ELR (cell line): ENCODE results near the gene ZBED4.
"Not testable (repeated sequence)": the region's sequence is repeated elsewhere in the genome, so short reads cannot be mapped to it uniquely, and the experiment has no call there.

Experiments used
- DNase-seq: peaks from one replicate; pipeline ENCODE4 v3.0.0-alpha.2; 2015; ENCODE audit warnings: low read depth

Gene ZBED4, protein sequence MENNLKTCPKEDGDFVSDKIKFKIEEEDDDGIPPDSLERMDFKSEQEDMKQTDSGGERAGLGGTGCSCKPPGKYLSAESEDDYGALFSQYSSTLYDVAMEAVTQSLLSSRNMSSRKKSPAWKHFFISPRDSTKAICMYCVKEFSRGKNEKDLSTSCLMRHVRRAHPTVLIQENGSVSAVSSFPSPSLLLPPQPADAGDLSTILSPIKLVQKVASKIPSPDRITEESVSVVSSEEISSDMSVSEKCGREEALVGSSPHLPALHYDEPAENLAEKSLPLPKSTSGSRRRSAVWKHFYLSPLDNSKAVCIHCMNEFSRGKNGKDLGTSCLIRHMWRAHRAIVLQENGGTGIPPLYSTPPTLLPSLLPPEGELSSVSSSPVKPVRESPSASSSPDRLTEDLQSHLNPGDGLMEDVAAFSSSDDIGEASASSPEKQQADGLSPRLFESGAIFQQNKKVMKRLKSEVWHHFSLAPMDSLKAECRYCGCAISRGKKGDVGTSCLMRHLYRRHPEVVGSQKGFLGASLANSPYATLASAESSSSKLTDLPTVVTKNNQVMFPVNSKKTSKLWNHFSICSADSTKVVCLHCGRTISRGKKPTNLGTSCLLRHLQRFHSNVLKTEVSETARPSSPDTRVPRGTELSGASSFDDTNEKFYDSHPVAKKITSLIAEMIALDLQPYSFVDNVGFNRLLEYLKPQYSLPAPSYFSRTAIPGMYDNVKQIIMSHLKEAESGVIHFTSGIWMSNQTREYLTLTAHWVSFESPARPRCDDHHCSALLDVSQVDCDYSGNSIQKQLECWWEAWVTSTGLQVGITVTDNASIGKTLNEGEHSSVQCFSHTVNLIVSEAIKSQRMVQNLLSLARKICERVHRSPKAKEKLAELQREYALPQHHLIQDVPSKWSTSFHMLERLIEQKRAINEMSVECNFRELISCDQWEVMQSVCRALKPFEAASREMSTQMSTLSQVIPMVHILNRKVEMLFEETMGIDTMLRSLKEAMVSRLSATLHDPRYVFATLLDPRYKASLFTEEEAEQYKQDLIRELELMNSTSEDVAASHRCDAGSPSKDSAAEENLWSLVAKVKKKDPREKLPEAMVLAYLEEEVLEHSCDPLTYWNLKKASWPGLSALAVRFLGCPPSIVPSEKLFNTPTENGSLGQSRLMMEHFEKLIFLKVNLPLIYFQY

DNA sequence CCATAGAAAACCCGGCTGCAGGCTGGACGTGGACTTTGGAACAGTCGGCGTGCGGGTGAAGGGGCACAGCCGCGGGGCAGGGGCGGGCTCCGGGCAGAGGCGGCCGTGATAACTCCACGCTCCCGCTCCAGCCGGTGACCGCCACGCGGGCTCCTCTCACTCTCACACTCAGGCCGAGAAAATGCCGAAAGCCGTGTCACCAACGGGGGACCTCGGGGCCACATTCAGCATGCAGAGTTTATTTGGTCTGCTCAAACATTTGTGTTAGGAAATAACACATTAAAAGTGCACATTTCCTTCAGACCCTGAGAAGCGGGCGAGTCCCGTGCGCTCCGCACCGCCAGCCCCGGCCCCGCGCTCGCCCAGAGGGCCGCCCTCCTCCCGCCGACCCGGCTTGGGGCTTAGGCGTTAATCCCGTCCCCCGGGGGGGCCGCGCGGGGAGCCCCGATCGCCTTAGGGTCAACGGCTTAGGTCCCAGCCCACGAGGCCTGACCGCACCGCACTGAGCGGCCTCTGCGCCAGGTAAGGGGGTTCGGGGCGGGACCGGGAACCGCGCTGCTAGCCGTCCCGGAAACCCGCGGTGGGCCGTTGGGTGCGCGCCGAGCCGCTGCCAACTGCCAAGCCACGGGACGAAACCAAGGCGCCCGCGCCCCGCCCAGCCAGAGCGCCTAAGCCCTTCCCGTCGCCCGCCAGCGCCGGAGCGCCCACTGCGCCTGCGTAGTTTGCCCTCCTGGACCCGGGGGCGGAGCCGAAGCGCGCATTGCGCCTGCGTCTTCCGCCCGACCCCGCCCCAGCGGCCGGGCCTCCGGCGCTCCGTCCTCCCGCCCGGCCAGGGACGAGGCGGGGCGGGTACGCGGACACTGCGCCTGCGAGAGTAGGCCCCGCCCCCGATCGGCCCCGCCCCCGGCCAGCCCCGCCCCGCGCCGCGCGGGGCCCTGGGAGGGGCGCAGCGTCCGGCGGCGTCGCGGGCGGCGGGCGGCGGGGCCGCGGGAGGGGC, at the start of gene ZBED4:
Gene ZBED4 (plus strand): TSS at position 947 of the 997 bp plus-strand sequence. CDS start 29,819 bp downstream, outside the sequence.
- DNase-seq: peak; percentile 96

DNA sequence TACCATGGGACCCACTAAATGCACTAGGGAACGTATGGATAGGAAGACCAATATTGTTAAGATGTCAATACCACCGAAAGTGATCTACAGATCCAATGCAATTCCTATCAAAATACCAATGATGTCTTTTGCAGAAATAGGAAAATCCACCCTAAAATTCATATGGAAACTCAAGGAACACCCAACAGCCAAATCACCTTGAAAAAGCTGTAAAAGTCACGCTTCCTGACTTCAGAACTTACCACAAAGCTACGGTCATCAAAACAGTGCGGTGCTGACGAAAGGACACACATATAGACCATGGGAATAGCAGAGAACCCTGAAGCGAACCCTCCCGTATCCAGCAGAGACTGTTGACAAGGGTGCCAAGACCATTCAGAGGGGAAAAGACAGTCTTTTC, 46.5 kb upstream of the ZBED4 start:
- DNase-seq: no peak

DNA sequence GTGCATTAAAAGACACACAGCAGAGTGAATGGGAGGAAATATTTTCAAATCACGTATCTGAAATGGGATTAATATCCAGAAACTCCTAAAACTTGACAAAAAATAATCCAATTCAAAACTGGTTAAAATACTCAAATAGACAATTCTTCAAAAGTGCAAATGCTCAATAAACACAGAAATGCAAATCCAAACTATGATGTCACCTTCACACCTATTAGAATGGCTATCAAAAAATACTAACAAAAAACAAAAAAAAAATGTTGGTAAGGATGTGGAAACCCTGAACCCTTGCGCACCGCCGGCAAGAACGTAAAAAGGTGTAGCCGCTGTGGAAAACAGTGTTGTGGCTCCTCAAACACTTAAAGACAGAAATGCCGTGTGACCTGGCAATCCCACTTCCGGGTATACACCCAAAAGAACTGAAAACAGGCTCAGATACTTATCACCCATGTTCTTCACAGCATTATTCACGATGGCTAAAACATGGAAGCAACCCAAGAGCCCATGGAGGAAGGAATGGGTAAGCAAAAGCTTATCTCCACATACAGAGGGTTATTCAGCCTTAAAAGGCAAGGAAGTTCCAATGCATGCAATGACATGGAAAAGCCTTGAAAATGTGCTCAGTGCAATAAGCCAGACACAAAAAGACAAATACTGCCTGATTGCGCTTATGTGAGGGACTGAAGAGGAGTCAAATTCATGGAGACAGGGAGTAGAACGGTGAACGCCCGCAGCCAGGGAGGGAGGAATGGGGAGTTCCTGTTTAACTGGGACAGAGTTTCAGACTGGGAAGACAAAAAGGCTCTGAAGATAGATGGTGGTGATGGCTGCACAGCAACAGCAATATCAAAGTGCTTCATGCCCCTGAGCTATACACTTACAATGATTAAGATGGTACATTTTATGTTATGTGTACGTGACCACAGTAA, 45.6 kb upstream of the ZBED4 start:
- no peak for DNase-seq

DNA sequence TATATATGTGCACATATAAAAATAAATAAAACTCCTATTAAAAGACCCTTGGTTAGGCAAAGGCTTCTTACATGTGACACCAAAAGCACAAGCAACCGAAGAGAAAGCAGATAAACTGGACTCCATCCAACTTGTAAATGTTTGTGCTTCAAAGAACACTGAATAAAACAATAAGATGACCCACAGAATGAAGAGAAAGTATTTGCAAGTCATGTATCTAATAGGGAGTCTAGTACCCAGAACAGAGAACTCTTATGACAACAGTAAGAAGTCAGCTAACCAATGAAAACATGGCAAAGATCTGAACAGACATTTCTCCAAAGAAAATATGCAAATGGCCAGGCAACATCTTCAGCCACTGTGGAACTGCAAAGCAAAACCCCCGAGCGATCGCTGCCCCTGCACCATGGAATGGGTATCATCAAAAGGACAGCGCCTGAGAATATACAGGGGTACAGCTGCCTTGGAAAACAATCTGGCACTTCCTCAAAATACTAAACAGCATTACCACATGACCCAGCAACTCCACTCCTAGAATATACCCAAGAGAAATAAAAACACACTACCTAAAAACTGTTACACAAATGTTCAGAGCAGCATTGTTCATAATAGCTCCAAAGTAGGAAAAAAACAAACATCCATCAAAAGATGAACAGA, 43.2 kb upstream of the ZBED4 start:
- no peak for DNase-seq

DNA sequence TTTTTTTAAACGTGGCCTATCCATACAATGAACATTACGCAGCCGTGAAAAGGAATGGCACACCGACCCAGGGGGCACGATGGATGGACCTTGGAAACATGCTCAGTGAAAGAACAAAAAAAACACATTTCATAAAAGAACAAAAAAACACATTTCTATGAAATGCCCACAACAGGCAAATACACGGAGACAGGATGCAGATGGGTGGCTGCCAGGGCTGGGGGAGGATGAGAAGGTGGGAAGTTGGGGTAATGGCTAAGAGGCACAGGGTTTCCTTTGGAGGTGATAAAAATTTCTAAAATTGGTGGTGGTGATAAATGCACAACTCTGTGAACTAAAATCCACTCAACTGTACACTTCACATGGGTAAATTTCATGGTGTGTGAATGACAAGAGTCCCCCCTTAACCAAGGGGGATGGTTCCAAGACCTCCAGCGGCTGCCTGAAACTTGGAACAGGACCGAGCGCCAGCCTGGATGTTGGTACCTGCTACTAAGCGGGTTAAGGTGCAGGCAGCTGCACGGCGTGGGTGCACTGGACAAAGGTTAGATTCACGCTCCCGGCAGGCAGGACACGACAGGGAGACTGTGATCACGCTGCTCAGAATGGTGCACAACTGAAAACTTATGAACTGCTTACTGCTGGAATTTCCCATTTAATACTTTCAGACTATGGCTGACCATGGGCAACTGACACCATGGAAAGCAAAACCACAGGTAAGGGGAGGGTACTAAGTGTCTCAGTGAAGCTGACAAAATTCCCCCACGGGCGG, 42.4 kb upstream of the ZBED4 start:
- no peak for DNase-seq

DNA sequence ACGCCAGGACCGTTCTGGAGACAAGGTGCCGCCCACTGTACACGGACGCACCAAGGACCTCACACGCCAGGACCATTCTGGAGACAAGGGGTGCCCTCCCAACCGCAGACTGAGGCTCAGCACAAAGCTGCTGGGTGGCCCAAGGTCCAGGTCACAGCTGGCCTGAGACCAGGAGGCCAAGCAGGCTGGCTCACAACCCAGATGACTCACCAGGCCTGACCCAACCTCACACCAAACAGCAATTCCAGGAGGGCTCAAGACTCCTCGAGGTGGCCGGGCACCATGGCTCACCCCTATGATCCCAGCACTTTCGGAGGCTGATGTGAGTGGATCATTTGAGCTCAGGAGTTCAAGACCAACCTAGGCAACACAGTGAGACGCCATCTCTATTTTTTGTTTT, 40.8 kb upstream of the ZBED4 start:
- DNase-seq: peak; percentile 51

DNA sequence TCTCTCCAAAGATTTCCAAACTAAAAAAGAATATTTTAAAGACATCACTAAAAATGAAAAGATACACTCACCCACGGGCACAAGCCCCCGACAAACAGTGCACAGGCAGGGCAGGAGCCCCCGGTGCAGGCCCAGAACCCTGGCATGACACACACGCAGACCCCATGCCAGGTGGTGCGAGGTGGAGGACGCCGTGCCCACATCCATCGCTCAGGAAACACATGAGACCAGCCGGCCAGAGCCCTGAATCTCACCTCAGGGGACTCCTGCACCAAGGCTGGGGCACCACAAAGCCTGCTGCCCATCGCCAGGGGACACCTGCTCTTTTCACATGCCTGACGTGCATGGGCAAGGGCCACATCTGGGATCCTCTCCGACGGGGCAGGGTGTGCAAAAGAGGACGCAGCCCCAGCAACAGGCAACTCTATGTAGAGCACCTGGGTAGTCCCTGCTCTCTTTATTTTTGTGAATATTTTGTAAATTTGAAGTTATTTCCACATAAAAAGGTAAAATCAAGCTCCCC, 39.4 kb upstream of the ZBED4 start:
- no peak for DNase-seq

DNA sequence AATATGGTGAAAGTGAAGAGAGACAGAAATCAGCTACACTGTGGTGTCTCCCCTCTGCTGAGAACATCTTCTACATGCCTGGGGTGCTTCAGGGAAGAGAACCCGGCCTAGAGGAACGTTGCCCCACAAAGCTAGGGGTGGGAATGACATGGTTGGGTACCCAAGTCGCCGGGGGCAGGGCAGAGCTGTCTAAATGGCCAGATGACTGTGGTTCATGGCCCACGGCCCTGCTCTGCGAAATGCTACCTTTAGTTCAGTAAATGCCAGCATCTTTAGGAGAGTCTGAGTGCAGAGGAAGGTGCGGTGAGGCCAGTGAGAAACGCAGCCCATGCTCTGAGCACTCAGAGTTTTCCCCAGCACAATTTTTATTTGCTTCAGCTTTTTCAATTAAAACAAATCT, 38.8 kb upstream of the ZBED4 start:
- DNase-seq: no peak

DNA sequence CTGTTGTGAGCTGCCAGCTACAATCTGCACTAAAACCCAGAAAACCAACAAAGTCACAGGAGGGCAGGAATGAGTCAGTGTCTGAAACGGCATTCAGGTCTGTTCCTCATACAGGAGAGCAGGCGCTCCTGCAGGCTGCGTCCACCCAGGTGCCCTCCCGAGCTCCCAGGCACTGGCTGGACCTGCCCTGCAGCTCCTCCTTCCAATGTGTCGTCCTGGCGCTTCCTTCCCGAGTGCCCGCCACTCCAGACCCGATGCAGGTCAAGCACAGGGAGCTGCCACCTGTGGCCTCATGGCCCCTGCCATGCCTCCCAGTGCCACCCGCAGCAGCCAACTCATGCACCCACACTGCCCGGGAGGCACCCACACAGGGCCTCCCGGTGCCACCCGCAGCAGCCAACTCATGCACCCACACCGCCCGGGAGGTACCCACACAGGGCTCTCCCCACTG, 38.0 kb upstream of the ZBED4 start:
- DNase-seq: no peak

DNA sequence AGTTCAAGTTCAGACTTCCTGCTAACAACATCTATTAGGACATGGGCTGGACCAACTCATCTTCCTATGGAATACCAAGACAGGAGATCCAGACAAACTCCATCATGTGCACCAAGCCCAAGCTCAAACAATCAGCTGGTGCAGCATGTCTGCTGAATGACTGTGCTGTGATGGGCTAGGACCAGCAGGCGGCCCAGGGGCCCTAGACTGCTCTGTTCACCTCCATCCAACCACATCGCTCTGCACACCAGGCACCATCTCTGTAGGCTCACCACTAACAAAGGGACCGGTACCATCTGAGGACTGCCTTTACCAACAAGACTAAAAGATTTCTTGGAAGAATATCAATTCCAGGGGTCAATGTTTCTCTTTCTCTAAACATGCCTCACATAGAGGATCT, 36.3 kb upstream of the ZBED4 start:
- DNase-seq: no peak

DNA sequence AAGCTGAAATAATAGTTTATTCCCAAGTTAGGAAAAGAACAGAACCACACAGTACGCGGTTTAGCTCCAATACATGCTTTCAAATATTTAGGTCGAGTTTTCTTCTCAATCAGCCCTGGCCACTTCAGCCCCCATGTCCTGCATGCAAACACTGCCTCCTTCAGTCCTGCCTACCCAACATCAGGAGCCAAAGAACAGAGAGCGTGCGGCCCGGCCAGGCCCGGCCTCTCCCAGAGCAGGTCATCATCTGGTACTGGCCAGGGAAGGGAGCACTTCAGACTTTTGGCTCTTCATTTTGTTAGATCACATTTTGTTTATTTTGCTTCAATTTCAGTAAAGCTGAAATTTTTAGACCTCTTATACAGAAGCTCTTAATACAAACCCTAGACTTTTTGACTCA, 32.7 kb upstream of the ZBED4 start:
- no peak for DNase-seq

DNA sequence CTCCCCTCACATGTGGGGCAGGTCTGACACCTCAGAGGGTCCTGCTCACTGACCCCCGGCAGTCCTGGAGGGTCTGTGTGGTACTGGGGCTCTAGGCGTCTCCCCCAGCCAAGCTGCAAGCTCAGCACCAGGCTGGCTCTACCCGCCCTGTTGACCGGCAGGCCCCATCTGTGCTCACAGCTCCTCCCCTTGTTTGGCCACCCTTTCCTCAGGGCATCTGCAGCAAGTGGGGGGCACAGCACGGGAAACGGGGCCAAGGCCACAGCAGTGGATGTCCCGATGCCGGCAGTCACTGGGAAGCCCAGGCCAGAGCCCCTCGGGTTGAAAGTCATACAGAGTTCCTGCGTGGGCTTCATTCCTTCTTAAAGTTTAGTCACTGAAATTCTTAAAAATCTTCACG, 31.9 kb upstream of the ZBED4 start:
- DNase-seq: not testable (repeated sequence)

DNA sequence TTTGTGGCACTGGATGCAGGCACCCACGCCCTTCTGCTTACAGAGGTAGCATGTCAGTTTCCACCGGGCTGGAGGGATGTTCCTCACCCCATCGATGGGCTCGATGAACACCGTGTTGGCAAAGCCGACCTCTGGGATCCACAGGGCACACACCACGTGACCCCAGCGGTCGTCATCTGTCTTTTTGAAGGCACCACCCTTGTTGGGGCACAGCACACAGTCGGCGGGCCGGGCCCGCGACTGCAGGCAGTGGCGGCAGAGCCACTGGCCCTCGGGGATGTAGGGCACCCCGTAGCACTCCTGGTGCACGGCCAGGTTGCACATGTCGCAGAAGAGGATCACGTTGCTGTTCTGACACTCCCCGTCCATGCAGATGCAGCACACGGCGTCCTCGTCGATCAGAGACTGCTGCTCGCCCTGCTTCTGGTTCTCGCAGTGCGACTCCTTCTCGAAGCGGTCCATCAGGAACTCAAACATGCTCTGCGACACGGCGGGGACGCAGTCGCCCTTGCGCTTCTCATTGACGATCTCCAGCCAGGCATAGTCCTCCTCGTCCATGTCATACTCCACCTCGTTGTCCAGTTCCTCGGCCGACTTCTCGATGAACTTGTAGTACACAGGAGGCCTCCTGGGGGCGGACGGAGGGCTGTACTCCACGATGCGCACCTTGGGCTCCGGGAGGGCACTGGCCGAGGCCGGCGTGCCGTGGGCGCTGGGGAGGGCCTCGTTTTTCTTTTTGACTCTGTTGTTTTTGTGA, 30.2 kb upstream of the ZBED4 start:
- DNase-seq: no peak

DNA sequence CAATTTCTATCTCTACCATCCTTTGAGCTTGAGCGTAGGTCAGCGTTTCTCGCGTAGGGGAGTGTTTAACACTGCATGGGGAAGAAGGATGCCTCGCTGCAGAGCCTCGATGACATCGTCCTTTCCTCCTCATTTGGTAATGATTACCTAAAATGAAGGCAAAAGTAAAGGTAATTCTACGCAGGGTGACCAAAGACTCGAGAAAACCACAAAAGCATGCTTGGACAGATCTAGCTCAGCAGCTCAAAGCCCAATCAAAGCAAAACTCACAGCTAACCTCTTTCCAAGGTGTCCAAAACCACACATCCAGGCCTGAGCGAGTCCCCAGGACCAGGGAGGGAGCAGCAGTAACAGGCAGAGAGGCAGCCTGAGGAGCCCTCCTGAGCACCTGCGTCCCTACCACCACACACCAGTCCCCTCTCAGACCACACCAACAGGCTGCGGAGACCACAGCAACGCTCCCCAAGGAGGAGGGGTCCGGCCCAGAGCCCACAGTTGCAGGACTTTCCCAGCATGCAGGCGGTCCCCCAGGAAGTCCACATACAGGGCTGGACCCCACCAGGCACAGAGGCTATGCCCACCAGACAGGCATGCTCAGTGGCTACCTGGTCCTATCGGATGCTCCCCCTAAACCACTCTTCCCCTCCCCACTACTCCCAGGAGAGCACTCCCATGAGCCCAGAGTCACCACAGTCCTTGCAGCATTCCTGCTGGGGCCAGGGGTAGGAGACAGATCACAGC, 29.3 kb upstream of the ZBED4 start:
- DNase-seq: no peak

DNA sequence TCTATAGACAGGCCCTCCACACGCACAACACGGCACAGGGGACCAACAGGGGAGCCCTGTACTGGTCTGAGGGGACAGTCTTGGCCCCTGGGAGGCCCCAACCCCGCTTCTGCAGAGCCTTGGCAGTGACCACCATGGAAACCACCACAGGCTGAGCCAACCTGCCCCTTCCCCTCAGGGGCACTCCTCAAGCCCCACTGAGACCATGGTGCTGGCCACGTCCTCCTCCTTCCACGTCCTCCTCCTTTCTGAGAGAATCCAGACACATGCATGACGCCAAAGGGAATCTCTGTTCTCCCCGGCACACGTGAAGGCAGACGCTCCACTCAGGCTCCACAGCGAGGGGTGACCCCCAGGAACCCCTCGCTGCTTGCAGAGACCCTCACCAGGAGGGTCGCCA, 28.7 kb upstream of the ZBED4 start:
- DNase-seq: no peak

DNA sequence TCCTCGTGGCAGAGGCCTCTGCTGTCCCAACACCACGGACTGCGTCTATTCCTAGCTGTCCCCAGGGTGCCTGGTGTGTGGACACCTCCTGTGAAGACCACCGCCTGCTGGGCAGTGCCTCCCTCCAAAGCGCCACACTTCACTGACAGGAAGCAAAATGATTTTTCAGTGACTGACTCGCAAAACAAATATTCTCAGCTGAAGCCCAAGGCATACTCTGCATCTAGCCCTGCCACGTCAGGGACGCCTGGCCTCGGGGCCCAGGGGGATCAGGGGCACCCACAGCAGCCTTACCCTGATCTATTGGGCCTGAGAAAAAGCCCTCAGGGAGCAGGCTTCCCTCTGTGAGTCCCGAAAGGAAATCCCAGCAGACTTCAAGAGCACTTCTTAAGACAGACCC, 28.2 kb upstream of the ZBED4 start:
- DNase-seq: peak; percentile 72
